Nephron (organoid): ENCODE data around the gene TMEM121.
"Not testable (repeated sequence)": the region's sequence is repeated elsewhere in the genome, so short reads cannot be mapped to it uniquely, and the experiment has no call there.

Experiments used
- H3K27ac Mint-ChIP-seq, 3 experiments: 2 replicates each; pipeline ENCODE4 v1.8.0; 2020; ENCODE audit warnings: mixed read lengths in 3 of 3, mild to moderate bottlenecking in 2 of 3, moderate library complexity in 1 of 3
- H3K27me3 Mint-ChIP-seq: 2 replicates; pipeline ENCODE4 v1.8.0; 2021; ENCODE audit warnings: low read depth, mild to moderate bottlenecking, moderate library complexity, mixed read lengths
- H3K36me3 Mint-ChIP-seq: 2 replicates; pipeline ENCODE4 v1.8.0; 2020; ENCODE audit warnings: low read depth, mixed read lengths
- H3K4me1 Mint-ChIP-seq: 2 replicates; pipeline ENCODE4 v1.8.0; 2020; ENCODE audit warnings: mixed read lengths
- H3K4me3 Mint-ChIP-seq, 3 experiments: 2 replicates each; pipeline ENCODE4 v1.8.0; 2020; ENCODE audit warnings: mild to moderate bottlenecking in 3 of 3, mixed read lengths in 3 of 3, moderate library complexity in 2 of 3
- H3K9me3 Mint-ChIP-seq: 2 replicates; pipeline ENCODE4 v1.8.0; 2020; ENCODE audit warnings: mixed read lengths
- CTCF ChIP-seq, 3 experiments: fragments of 200-600 bp; sonication (generic); IDR thresholded peaks; one replicate each; pipeline ENCODE4 v1.5.0; 2021; ENCODE audit warnings: antibody characterized with exemption in 3 of 3; ENCODE audit not compliant: unreplicated experiment in 3 of 3

TMEM121 gene

GRCh38 chr14:105562713-105563346, 36.4 kb downstream of the TMEM121 start:
- H3K27ac Mint-ChIP-seq: no peak overlapping the region
- H3K36me3 Mint-ChIP-seq: peaks cover 7% of the 10 kb centered on the region
- H3K4me3 Mint-ChIP-seq: no peak overlapping the region
- H3K4me1 Mint-ChIP-seq: no peaks in the 10 kb centered on the region
- H3K27me3 Mint-ChIP-seq: peaks cover 3% of the 10 kb centered on the region
- no peak for TF ChIP-seq CTCF (IDR thresholded peaks at IDR 0.05; ENCODE audit: unreplicated experiment in 3 of 3)
- peaks cover 20% of the 10 kb centered on the region for H3K9me3 Mint-ChIP-seq

- H3K9me3 Mint-ChIP-seq: peaks cover 23% of the 10 kb centered on the region
- no peak overlapping the region for H3K4me3 Mint-ChIP-seq
- TF ChIP-seq CTCF (IDR thresholded peaks at IDR 0.05; ENCODE audit: unreplicated experiment in 3 of 3): no peak
- peaks cover 12% of the 10 kb centered on the region for H3K36me3 Mint-ChIP-seq
- peaks cover 3% of the 10 kb centered on the region for H3K27me3 Mint-ChIP-seq
- no peaks in the 10 kb centered on the region for H3K4me1 Mint-ChIP-seq
- no peak overlapping the region for H3K27ac Mint-ChIP-seq
These were observed 37.0 kb downstream of the TMEM121 start for GRCh38 chr14:105563347-105563737.

GRCh38 chr14:105564536-105564935, 38.2 kb downstream of the TMEM121 start:
- H3K36me3 Mint-ChIP-seq: peaks cover 17% of the 10 kb centered on the region
- H3K4me1 Mint-ChIP-seq, H3K4me3 Mint-ChIP-seq, H3K27ac Mint-ChIP-seq, H3K27me3 Mint-ChIP-seq: not testable (repeated sequence)
- peaks cover 31% of the 10 kb centered on the region for H3K9me3 Mint-ChIP-seq

- not testable (repeated sequence) for H3K4me3 Mint-ChIP-seq, H3K27me3 Mint-ChIP-seq, H3K27ac Mint-ChIP-seq, H3K4me1 Mint-ChIP-seq
- Mint-ChIP-seq H3K36me3 (peaks cover 17% of the 10 kb centered on the region), H3K9me3 (peaks cover 39% of the 10 kb centered on the region)
These were observed 39.0 kb downstream of the TMEM121 start for GRCh38 chr14:105565185-105565919.

- peaks cover 46% of the 10 kb centered on the region for H3K9me3 Mint-ChIP-seq
- H3K4me3 Mint-ChIP-seq, H3K4me1 Mint-ChIP-seq, H3K27ac Mint-ChIP-seq, H3K27me3 Mint-ChIP-seq: not testable (repeated sequence)
- peaks cover 17% of the 10 kb centered on the region for H3K36me3 Mint-ChIP-seq
These were observed 40.1 kb downstream of the TMEM121 start for GRCh38 chr14:105566248-105567163.

GRCh38 chr14:105567164-105568103, 41.1 kb downstream of the TMEM121 start:
- not testable (repeated sequence) for H3K4me3 Mint-ChIP-seq, H3K27me3 Mint-ChIP-seq, H3K4me1 Mint-ChIP-seq, H3K27ac Mint-ChIP-seq
- H3K36me3 Mint-ChIP-seq: peaks cover 17% of the 10 kb centered on the region
- peaks cover 45% of the 10 kb centered on the region for H3K9me3 Mint-ChIP-seq

GRCh38 chr14:105568140-105568843, 41.9 kb downstream of the TMEM121 start:
- H3K4me1 Mint-ChIP-seq, H3K27me3 Mint-ChIP-seq, H3K27ac Mint-ChIP-seq, H3K4me3 Mint-ChIP-seq: not testable (repeated sequence)
- H3K9me3 Mint-ChIP-seq: peaks cover 41% of the 10 kb centered on the region
- H3K36me3 Mint-ChIP-seq: peaks cover 21% of the 10 kb centered on the region
